Neuron (in vitro differentiated cells): ENCODE measurements around the gene NEO1.

Source experiments
- H2AFZ ChIP-seq: one replicate; pipeline ENCODE4 v1.6.1; 2013; ENCODE audit warnings: low read depth, mild to moderate bottlenecking, inconsistent platforms, low read length, moderate library complexity
- H3K27me3 ChIP-seq: one replicate; pipeline ENCODE4 v1.6.1; 2013; ENCODE audit warnings: low read length; ENCODE audit not compliant: insufficient read depth
- H3K36me3 ChIP-seq: one replicate; pipeline ENCODE4 v1.6.1; 2013; ENCODE audit warnings: low read length; ENCODE audit not compliant: insufficient read depth
- H3K4me1 ChIP-seq: one replicate; pipeline ENCODE4 v1.6.1; 2013; ENCODE audit warnings: low read length; ENCODE audit not compliant: insufficient read depth
- H3K4me3 ChIP-seq: 2 replicates; pipeline ENCODE4 v1.5.1; 2013; ENCODE audit warnings: mild to moderate bottlenecking, low read length, moderate library complexity
- H3K9me3 ChIP-seq: one replicate; pipeline ENCODE4 v1.6.1; 2013; ENCODE audit warnings: low read length

Gene NEO1, protein sequence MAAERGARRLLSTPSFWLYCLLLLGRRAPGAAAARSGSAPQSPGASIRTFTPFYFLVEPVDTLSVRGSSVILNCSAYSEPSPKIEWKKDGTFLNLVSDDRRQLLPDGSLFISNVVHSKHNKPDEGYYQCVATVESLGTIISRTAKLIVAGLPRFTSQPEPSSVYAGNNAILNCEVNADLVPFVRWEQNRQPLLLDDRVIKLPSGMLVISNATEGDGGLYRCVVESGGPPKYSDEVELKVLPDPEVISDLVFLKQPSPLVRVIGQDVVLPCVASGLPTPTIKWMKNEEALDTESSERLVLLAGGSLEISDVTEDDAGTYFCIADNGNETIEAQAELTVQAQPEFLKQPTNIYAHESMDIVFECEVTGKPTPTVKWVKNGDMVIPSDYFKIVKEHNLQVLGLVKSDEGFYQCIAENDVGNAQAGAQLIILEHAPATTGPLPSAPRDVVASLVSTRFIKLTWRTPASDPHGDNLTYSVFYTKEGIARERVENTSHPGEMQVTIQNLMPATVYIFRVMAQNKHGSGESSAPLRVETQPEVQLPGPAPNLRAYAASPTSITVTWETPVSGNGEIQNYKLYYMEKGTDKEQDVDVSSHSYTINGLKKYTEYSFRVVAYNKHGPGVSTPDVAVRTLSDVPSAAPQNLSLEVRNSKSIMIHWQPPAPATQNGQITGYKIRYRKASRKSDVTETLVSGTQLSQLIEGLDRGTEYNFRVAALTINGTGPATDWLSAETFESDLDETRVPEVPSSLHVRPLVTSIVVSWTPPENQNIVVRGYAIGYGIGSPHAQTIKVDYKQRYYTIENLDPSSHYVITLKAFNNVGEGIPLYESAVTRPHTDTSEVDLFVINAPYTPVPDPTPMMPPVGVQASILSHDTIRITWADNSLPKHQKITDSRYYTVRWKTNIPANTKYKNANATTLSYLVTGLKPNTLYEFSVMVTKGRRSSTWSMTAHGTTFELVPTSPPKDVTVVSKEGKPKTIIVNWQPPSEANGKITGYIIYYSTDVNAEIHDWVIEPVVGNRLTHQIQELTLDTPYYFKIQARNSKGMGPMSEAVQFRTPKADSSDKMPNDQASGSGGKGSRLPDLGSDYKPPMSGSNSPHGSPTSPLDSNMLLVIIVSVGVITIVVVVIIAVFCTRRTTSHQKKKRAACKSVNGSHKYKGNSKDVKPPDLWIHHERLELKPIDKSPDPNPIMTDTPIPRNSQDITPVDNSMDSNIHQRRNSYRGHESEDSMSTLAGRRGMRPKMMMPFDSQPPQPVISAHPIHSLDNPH (N-terminal part only)

DNA sequence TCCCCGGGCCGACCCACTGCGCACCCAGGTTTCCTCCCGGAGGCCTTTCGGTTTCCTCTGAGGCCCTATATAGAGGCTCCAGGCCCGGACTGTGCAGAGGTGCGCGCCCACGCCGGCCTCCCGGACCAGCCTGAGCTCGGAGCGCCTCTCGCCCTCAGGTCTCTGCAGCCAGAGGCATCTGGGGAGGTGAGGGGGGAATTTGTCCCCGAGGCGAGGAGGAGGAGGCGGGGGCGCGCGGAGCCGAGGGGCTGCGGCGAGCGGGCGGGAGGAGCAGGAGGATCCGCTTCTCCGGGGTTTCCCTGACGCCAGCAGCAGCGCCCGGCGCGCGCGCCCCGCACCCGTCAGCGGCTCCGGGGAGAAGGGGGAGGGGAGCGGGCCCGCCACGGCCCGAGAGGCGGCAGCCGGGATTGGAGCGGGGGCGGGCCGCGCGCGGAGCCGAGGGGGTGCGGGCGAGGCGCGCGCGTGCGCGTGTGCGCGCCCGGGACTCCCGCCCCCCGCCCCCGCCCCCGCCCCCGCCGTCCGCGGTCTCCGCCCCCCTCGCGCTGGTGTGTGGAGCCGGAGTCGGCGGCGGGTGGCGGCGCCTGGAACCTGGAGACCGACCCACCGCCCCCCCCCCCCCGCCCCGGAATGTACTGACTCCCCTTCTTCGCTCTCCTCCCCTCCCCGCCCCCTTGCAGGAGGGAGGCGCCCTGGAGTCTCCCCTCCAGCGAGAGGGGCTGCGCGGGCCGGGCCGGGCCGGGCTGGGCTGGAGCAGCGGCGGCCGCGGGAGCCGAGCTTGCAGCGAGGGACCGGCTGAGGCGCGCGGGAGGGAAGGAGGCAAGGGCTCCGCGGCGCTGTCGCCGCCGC lies at the start of gene NEO1:
NEO1 (plus strand) TSS at position 657 of the 846 bp plus-strand sequence. CDS start 213 bp downstream, outside the sequence.
- Histone ChIP-seq H3K4me3 (peak within 1 kb of the TSS; percentile 98), H3K9me3 (no peaks in the 10 kb centered on the region), H3K27me3 (no peaks in the 10 kb centered on the region), H3K36me3 (peaks cover 4% of the 10 kb centered on the region), H3K4me1 (peaks cover 26% of the 10 kb centered on the region), H2AFZ (peak within 1 kb of the TSS; percentile 99)

DNA sequence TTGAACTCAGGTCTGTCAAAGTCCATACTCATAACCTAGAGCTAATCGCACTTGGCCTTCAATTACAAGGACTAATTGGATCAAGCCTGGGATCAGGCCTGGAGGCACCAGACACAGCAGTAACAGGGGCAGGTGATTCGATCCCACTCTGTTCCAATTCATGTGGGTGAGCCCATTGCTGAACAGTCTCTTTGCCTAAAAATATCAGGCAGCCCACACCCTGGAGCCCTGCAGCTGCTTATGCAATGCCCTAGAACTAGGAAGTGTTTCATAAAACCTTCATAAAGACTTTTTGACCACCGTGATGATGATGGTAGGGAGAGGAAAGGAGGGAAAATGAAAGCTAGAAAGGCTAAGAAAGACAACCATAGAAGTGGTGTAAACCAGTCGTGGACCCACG lies 47.8 kb upstream of the NEO1 start:
- H3K36me3 ChIP-seq: no peaks in the 10 kb centered on the region
- H2AFZ ChIP-seq: no peak overlapping the region
- H3K9me3 ChIP-seq: no peaks in the 10 kb centered on the region
- peaks cover 9% of the 10 kb centered on the region for H3K4me1 ChIP-seq
- no peaks in the 10 kb centered on the region for H3K27me3 ChIP-seq
- no peak overlapping the region for H3K4me3 ChIP-seq

DNA sequence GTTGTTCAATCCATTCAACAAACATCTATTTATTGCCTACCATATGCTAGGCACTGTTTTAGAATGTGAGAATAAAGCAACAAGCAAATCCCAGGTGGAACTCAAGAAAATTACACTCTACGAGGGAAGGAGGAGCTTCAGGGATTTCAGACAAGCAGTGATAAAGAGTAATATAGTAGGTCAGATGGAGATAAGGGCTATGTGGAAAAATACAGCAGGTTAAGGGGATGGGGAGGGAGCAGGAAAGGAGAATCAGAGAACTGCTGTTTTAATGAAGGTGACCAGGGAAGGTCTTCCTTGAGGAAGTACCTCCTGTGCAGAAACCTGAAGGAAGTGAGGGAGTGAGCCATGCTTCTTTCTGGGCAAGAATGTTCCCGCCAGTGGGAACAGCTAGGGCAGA lies 47.2 kb upstream of the NEO1 start:
- no peaks in the 10 kb centered on the region for H3K27me3 ChIP-seq
- no peaks in the 10 kb centered on the region for H3K9me3 ChIP-seq
- no peak overlapping the region for H2AFZ ChIP-seq
- no peaks in the 10 kb centered on the region for H3K36me3 ChIP-seq
- H3K4me3 ChIP-seq: no peak overlapping the region
- H3K4me1 ChIP-seq: peaks cover 9% of the 10 kb centered on the region

DNA sequence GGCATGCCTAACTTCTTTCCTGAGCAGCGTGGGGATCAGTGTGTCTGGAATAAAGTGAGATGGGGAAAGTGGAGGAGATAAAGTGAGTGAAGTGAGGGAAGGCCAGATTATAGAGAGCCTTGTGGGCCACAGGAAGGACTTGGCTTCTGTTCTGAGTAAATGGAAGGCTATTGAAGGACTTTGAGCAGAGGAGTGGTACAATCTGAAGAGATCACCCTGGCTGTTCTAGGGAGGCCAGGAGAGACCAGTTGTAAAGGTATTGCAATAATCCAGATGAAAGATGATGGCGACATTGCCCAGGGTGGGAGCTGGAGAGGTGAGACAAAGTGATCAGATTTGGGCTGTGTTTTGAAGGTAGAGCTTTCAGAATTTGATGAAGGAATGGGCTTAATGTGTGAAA lies 46.8 kb upstream of the NEO1 start:
- Histone ChIP-seq H2AFZ (no peak overlapping the region), H3K36me3 (no peaks in the 10 kb centered on the region), H3K27me3 (no peaks in the 10 kb centered on the region), H3K9me3 (no peaks in the 10 kb centered on the region), H3K4me3 (no peak overlapping the region), H3K4me1 (peaks cover 9% of the 10 kb centered on the region)

DNA sequence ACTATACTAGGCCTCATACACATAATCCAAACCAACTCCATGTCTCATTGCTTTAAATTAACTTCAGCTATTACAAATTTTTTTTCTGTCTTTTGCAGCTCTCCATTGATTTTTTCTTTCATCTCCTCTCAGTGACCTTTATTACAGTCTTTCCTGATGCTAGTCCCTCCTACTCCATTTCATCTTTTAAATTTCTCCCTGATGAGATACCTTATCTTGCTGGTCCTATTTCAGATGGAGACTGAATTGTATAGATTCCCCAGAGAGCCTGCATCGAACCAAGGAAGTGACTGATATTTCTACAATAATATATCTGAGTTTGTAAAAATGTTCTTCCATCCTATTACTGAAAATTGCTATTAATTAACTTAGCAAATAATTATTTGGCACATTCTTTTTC lies 45.7 kb upstream of the NEO1 start:
- Histone ChIP-seq H3K36me3 (no peaks in the 10 kb centered on the region), H3K4me3 (no peak overlapping the region), H2AFZ (no peak overlapping the region), H3K4me1 (peaks cover 9% of the 10 kb centered on the region), H3K9me3 (no peaks in the 10 kb centered on the region), H3K27me3 (no peaks in the 10 kb centered on the region)

DNA sequence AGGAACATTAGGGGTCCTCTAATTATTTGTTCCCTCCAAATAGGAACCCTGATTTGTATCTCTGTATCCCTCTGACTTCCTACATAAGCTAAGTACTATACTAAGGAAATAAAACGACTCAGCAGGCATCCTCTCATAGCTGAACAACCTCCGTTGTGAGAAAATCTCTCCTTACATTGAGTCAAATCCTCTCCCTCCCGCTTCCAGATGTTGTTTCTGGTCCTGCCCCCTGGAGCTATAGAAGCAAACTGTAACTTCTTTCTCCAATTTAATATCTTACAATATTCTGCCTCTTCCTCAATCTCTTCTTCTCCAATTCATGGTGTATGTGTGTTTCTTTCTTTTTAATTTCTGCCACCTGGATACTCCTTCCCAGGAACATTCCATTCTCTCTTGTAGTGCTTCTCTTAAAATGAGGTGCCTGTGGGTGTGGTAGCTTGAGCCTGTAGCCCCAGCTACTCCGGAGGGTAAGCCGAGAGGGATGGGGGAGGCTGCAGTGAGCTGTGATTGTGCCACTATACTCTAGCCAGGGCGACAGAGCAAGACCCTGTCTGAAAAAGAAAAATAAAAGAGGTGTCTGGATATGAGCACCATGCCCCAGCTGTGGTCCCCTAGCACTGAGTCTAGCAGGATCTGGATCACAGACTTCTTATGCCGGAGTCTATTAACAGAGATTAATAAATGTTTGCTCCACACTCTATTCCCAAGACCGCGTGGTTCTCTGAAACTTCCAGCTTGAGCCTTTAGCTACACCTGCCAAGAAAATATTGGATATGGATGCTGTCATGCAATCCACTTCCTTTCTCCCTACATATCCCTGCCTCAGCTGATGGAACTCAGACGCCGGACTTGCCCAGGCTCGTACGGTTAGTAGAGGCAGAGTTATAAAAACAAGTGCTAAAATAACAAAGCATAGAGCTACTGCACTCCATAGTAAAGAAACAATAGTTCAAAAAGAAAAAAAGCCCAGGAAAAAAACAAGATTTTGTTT lies 42.9 kb upstream of the NEO1 start:
- Histone ChIP-seq H3K27me3 (no peaks in the 10 kb centered on the region), H2AFZ (no peak overlapping the region), H3K9me3 (no peaks in the 10 kb centered on the region), H3K4me3 (no peak overlapping the region), H3K36me3 (no peaks in the 10 kb centered on the region), H3K4me1 (no peaks in the 10 kb centered on the region)

DNA sequence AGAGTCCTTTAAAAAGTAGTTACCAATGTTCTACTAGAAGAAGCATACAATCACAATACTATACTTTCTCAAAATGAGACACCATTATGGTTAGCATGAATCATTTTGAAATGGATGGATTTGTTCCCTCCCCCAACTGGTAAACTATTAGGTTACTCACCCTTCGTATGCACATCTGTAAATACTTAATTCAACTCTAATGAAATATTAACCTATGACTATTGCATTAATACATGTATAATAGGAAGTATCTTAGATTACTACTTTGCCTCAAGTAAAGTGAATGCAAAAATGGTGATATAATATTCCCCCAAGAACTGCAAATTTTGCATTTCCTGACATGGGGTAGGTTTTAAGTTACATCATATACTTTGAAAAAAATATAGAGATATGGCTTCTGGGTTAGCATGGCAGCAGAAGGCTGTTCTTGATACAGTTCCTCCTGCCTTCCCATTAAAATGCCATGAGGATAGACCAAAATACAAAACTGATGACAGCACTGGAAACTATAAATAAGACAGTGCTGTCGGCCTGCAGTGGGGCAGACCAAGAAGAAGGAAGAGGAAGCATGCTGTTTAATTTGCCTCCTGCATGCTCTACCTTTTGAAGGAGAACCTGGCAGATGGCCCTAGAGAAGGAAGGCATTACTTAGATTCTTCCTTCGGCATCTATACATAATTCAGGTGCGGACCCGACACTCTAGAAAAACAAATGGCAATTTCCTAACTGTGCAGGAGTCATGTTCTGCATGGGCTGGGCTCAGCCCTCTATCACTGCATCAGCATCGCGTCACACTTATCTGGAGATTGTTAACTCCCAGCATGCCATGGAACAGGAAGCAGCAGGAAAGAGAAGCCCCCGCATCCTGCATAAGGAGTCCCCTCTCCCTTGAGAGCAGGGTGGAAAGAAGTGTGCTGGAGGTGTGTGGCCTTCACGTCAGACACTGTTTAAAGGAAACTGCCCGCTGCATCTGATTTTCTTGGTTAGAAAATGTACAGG lies 41.8 kb upstream of the NEO1 start:
- H3K9me3 ChIP-seq: no peaks in the 10 kb centered on the region
- H3K27me3 ChIP-seq: no peaks in the 10 kb centered on the region
- no peaks in the 10 kb centered on the region for H3K4me1 ChIP-seq
- H2AFZ ChIP-seq: no peak overlapping the region
- no peaks in the 10 kb centered on the region for H3K36me3 ChIP-seq
- H3K4me3 ChIP-seq: no peak overlapping the region

DNA sequence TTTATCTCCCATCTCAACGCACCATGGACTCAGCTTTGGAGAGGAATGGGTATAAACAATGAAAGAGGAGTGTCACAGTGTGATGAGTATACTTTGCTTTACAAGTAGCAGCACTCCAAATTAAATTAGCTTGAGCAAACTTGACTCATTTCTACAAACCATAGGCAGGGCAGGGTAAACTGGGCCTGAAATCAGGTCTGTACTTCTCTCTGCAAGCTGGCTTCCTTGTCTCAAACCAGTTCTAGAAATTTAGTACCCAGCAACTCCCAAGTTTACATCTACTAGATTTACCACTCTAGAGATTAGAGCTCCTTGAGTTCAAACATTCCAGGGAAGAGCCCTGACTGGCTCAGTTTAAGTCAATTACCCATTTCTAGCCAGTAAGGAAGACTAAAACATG lies 37.4 kb upstream of the NEO1 start:
- no peak overlapping the region for H3K4me3 ChIP-seq
- H3K4me1 ChIP-seq: peaks cover 9% of the 10 kb centered on the region
- no peaks in the 10 kb centered on the region for H3K9me3 ChIP-seq
- no peaks in the 10 kb centered on the region for H3K36me3 ChIP-seq
- H2AFZ ChIP-seq: no peak overlapping the region
- no peaks in the 10 kb centered on the region for H3K27me3 ChIP-seq

DNA sequence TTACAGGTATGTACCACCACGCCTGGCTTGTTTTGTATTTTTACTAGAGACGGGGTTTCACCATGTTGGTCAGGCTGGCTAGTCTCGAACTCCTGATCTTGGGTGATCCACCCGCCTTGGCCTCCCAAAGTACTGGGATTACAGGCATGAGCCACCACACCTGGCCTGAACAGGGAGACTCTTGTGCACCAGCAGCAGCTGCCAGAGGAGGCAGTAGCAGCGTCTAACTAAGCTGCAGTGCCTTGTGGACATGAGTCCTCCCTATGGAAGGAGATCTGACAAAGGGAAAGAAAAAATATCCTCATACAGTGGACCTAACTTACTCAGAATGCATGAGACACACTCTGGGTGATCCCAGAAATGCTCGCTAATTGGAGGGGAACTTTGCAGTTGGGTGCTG lies 36.8 kb upstream of the NEO1 start:
- peak overlapping the region; percentile 43 for H2AFZ ChIP-seq
- no peaks in the 10 kb centered on the region for H3K36me3 ChIP-seq
- H3K9me3 ChIP-seq: no peaks in the 10 kb centered on the region
- peaks cover 15% of the 10 kb centered on the region for H3K4me1 ChIP-seq
- H3K27me3 ChIP-seq: no peaks in the 10 kb centered on the region
- H3K4me3 ChIP-seq: no peak overlapping the region

DNA sequence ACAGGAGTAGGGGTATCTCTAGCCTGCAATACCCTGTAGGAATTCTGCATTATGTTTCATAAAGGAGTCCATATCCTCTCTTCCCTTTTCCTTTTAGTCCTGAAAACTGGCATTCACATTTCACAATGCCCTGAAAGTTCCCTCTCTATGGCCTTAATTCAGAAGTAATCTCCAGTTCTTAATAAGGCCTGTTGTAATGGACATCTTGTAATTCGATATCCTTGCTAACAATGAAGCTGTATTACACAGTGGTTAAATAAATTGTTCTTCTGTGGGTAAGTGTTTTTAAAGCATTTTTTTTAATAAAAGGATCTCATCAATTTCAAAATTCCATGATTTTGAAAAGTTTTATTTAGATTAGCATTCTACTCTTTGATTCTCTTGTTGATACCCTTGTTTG lies 34.3 kb upstream of the NEO1 start:
- no peaks in the 10 kb centered on the region for H3K27me3 ChIP-seq
- H3K4me1 ChIP-seq: peaks cover 40% of the 10 kb centered on the region
- H3K4me3 ChIP-seq: no peak overlapping the region
- H2AFZ ChIP-seq: no peak overlapping the region
- no peaks in the 10 kb centered on the region for H3K36me3 ChIP-seq
- H3K9me3 ChIP-seq: no peaks in the 10 kb centered on the region

DNA sequence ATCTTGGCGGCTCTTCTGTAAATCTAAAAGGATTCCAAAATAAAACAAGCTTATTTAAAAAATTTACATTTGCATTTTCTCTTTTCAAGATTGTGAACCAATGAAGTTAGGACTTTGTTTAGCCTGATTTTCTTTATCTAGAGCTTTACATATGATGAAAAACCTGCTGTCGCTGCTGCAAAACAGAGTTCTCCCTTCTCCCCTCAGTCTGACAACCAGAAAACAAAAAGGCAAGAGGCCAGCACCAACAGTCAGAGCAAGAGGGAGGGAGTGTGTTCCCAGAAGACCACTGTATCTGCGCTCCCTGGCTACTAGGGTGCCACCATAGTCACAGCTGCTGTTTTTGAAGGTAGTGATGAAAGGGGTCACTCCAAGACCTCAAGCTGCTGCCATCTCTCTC lies 33.1 kb upstream of the NEO1 start:
- Histone ChIP-seq H3K9me3 (no peaks in the 10 kb centered on the region), H3K4me1 (peaks cover 51% of the 10 kb centered on the region), H3K27me3 (no peaks in the 10 kb centered on the region), H3K4me3 (no peak overlapping the region), H2AFZ (no peak overlapping the region), H3K36me3 (no peaks in the 10 kb centered on the region)
